Measurements from ENCODE around the gene NUDT16. TPM values are rescaled to one million over a fixed set of nuclear protein-coding genes. Genes with fewer than 3 reads are reported as not detected.

NUDT16 gene
- polyA plus RNA-seq, 1 donor (not counting 4 experiments of a cell fraction or from before 2014, with no cell fraction given) = 6.9 TPM

- no peak for TF ChIP-seq CTCF (optimal IDR thresholded peaks at IDR 0.05 in 1 of 3, IDR thresholded peaks at IDR 0.05 in 1 of 3, conservative IDR thresholded peaks at IDR 0.05 in 1 of 3; ENCODE audit: extremely low read depth in 1 of 3, insufficient read depth in 2 of 3, low read length in 3 of 3)
- no peak for TF ChIP-seq EZH2 (IDR thresholded peaks at IDR 0.05; ENCODE audit: low read length)
- dilution Hi-C loops (cut with MboI; ENCODE audit: extremely low pct_ligation_motif_present, low sequenced_read_pairs) = no loop called here
These were observed 45.7 kb downstream of the NUDT16 start for GRCh38 chr3:131427226-131427625.

GRCh38 chr3:131431754-131432153 lies 50.2 kb downstream of the NUDT16 start:
- Histone ChIP-seq H3K4me2 (ENCODE audit: control insufficient read depth, extremely low read depth, insufficient read depth, low read depth, low read length) (no peak overlapping the region), H3K27me3 (ENCODE audit: control insufficient read depth, extremely low read depth, insufficient read depth, low read length) (no peaks in the 10 kb centered on the region), H3K27ac (ENCODE audit: control insufficient read depth, insufficient read depth, low read length) (no peak overlapping the region), H3K9ac (ENCODE audit: control insufficient read depth, extremely low read depth, insufficient read depth, low read length) (no peak overlapping the region), H3K4me1 (ENCODE audit: control insufficient read depth, extremely low read depth, insufficient read depth, low read length) (no peaks in the 10 kb centered on the region), H4K20me1 (ENCODE audit: control insufficient read depth, extremely low read depth, insufficient read depth, low read length) (no peaks in the 10 kb centered on the region), H3K4me3 (ENCODE audit: control insufficient read depth in 2 of 3, extremely low read depth in 1 of 3, insufficient read depth in 2 of 3, low read depth in 1 of 3, low read length in 3 of 3) (no peak overlapping the region), H3K79me2 (ENCODE audit: control insufficient read depth, insufficient read depth, low read length) (no peaks in the 10 kb centered on the region), H3K9me1 (ENCODE audit: control insufficient read depth, extremely low read depth, insufficient read depth, low read length) (no peaks in the 10 kb centered on the region), H2AFZ (ENCODE audit: control insufficient read depth, low read length) (no peak overlapping the region), H3K36me3 (ENCODE audit: control insufficient read depth in 2 of 2, extremely low read depth in 1 of 2, insufficient read depth in 2 of 2, low read length in 2 of 2) (no peaks in the 10 kb centered on the region), H3K9me3 (ENCODE audit: control insufficient read depth, low read depth, low read length) (no peaks in the 10 kb centered on the region)
- no peak for TF ChIP-seq CTCF (optimal IDR thresholded peaks at IDR 0.05 in 1 of 3, IDR thresholded peaks at IDR 0.05 in 1 of 3, conservative IDR thresholded peaks at IDR 0.05 in 1 of 3; ENCODE audit: extremely low read depth in 1 of 3, insufficient read depth in 2 of 3, low read length in 3 of 3)
- no peak for TF ChIP-seq EZH2 (IDR thresholded peaks at IDR 0.05; ENCODE audit: low read length)
- no peak for FAIRE-seq
- dilution Hi-C loops (cut with MboI; ENCODE audit: extremely low pct_ligation_motif_present, low sequenced_read_pairs) = no loop called here
- DNase-seq (ENCODE audit: low read depth, low spot score) = no peak

More at GRCh38 chr3:131427226-131427625, 45.7 kb downstream of the NUDT16 start:
- H3K27ac ChIP-seq (ENCODE audit: control insufficient read depth, insufficient read depth, low read length) = no peak overlapping the region
- no peaks in the 10 kb centered on the region for H3K4me1 ChIP-seq (ENCODE audit: control insufficient read depth, extremely low read depth, insufficient read depth, low read length)
- H3K9me3 ChIP-seq (ENCODE audit: control insufficient read depth, low read depth, low read length) = no peaks in the 10 kb centered on the region
- no peak overlapping the region for H2AFZ ChIP-seq (ENCODE audit: control insufficient read depth, low read length)
- no peaks in the 10 kb centered on the region for H3K79me2 ChIP-seq (ENCODE audit: control insufficient read depth, insufficient read depth, low read length)
- H3K9ac ChIP-seq (ENCODE audit: control insufficient read depth, extremely low read depth, insufficient read depth, low read length) = no peak overlapping the region
- H3K4me2 ChIP-seq (ENCODE audit: control insufficient read depth, extremely low read depth, insufficient read depth, low read depth, low read length) = no peak overlapping the region
- H3K27me3 ChIP-seq (ENCODE audit: control insufficient read depth, extremely low read depth, insufficient read depth, low read length) = peaks cover 4% of the 10 kb centered on the region
- no peaks in the 10 kb centered on the region for H3K36me3 ChIP-seq (ENCODE audit: control insufficient read depth in 2 of 2, extremely low read depth in 1 of 2, insufficient read depth in 2 of 2, low read length in 2 of 2)
- no peak overlapping the region for H3K4me3 ChIP-seq (ENCODE audit: control insufficient read depth in 2 of 3, extremely low read depth in 1 of 3, insufficient read depth in 2 of 3, low read depth in 1 of 3, low read length in 3 of 3)
- FAIRE-seq = no peak
- DNase-seq (ENCODE audit: low read depth, low spot score) = no peak
- H3K9me1 ChIP-seq (ENCODE audit: control insufficient read depth, extremely low read depth, insufficient read depth, low read length) = no peaks in the 10 kb centered on the region
- no peaks in the 10 kb centered on the region for H4K20me1 ChIP-seq (ENCODE audit: control insufficient read depth, extremely low read depth, insufficient read depth, low read length)
